Stimulated activated naive CD8-positive, alpha-beta T cell treated with anti-CD3 and anti-CD28 coated beads, Interleukin-15, Interleukin-2, amounts not matched to agents 100 U/mL and 50 U/mL, for 24 hours (primary cell): Measurements from ENCODE around the gene SLFNL1.

Source experiments
- ATAC-seq: fragments of 150-1000 bp; cut with Tn5 transposase; one replicate; pipeline ENCODE4 v1.10.0; 2021
- DNase-seq: peaks from one replicate; pipeline ENCODE4 v3.0.0; 2021

The SLFNL1 gene

GRCh38 chr1:40986328-40986783, 35.2 kb downstream of the SLFNL1 start:
- no peak for DNase-seq
- ATAC-seq: no peak

GRCh38 chr1:40985875-40986274, 35.6 kb downstream of the SLFNL1 start:
- no peak for DNase-seq
- no peak for ATAC-seq

GRCh38 chr1:40985161-40985560, 36.4 kb downstream of the SLFNL1 start:
- DNase-seq (no peak), ATAC-seq (no peak)

- ATAC-seq: no peak
- no peak for DNase-seq
Observed at GRCh38 chr1:40984531-40984930, 37.0 kb downstream of the SLFNL1 start.

- DNase-seq: no peak
- ATAC-seq: no peak
Observed at GRCh38 chr1:40984066-40984465, 37.5 kb downstream of the SLFNL1 start.

GRCh38 chr1:40983286-40983685, 38.2 kb downstream of the SLFNL1 start:
- DNase-seq (no peak), ATAC-seq (no peak)

GRCh38 chr1:40982721-40983120, 38.8 kb downstream of the SLFNL1 start:
- no peak for DNase-seq
- no peak for ATAC-seq

- DNase-seq (no peak), ATAC-seq (no peak)
Observed at GRCh38 chr1:40981691-40982448, 39.7 kb downstream of the SLFNL1 start.

- ATAC-seq (peak; percentile 1), DNase-seq (peak; percentile 62)
Observed at GRCh38 chr1:40980453-40981121, 40.9 kb downstream of the SLFNL1 start.

GRCh38 chr1:40980068-40980452, 41.5 kb downstream of the SLFNL1 start:
- ATAC-seq (peak; percentile 3), DNase-seq (no peak)

GRCh38 chr1:40979241-40980067, 42.1 kb downstream of the SLFNL1 start, which contains the start of gene CTPS1:
Gene CTPS1 (plus strand): TSS chr1:40979696. CDS start chr1:40983291, 3,595 bp downstream.
- DNase-seq (peak; percentile 98), ATAC-seq (peak; percentile 89)

- DNase-seq: no peak
- ATAC-seq: no peak
Observed at GRCh38 chr1:40978886-40979240, 42.7 kb downstream of the SLFNL1 start.

- DNase-seq (no peak), ATAC-seq (no peak)
Observed at GRCh38 chr1:40977716-40978115, 43.8 kb downstream of the SLFNL1 start.

GRCh38 chr1:40976952-40977690, 44.4 kb downstream of the SLFNL1 start:
- DNase-seq: no peak
- no peak for ATAC-seq

GRCh38 chr1:40974945-40975344, 46.6 kb downstream of the SLFNL1 start:
- no peak for DNase-seq
- no peak for ATAC-seq

GRCh38 chr1:40973912-40974311, 47.6 kb downstream of the SLFNL1 start:
- ATAC-seq: no peak
- DNase-seq: no peak

GRCh38 chr1:40971966-40972365, 49.6 kb downstream of the SLFNL1 start:
- DNase-seq (no peak), ATAC-seq (no peak)

GRCh38 chr1:40969445-40969844, 52.1 kb downstream of the SLFNL1 start:
- ATAC-seq: no peak
- no peak for DNase-seq

- ATAC-seq (no peak), DNase-seq (no peak)
Observed at GRCh38 chr1:40966417-40966816, 55.1 kb downstream of the SLFNL1 start.
